HUES6 (cell line): ENCODE data around the gene SLC6A13.

Experiments
- H3K27ac ChIP-seq: 2 replicates; pipeline ENCODE4 v1.7.0; 2013; ENCODE audit warnings: low read depth, mild to moderate bottlenecking, low read length, inconsistent platforms
- H3K27me3 ChIP-seq: 2 replicates; pipeline ENCODE4 v1.6.1; 2013; ENCODE audit warnings: low read length; ENCODE audit not compliant: control insufficient read depth, insufficient read depth
- H3K36me3 ChIP-seq: 2 replicates; pipeline ENCODE4 v1.6.1; 2013; ENCODE audit warnings: low read length; ENCODE audit not compliant: control insufficient read depth, insufficient read depth
- H3K4me1 ChIP-seq: 2 replicates; pipeline ENCODE4 v1.6.1; 2013; ENCODE audit warnings: low read length; ENCODE audit not compliant: control insufficient read depth, insufficient read depth
- H3K4me3 ChIP-seq: 2 replicates; pipeline ENCODE4 v1.5.1; 2013; ENCODE audit warnings: low read depth, low read length
- H3K9ac ChIP-seq: one replicate; pipeline ENCODE4 v1.6.1; 2013; ENCODE audit warnings: mild to moderate bottlenecking, low read length
- H3K9me3 ChIP-seq: 2 replicates; pipeline ENCODE4 v1.6.1; 2013; ENCODE audit warnings: low read depth, low read length; ENCODE audit not compliant: control insufficient read depth, insufficient read depth

The SLC6A13 gene

DNA sequence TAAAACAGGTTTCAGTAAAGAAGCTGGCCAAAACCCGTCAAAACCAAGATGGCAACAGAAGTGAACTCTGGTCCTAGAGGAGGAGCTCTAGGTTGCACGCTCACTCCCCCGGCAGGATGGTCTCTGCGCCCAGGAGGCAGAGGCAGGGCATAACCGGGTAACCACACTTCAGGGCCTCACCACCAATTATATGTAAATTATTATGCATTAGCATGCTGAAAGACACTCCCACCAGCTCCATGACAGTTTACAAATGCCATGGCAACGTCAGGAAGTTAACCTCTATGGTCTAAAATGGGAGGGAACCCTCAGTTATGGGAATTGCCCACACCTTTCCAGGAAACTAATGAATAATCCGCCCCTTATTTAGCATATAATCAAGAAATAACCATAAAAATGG is 28.6 kb downstream of the SLC6A13 start:
- H3K27ac ChIP-seq: no peak overlapping the region
- no peak overlapping the region for H3K4me3 ChIP-seq
- H3K9ac ChIP-seq: no peak overlapping the region
- no peaks in the 10 kb centered on the region for H3K36me3 ChIP-seq
- H3K4me1 ChIP-seq: no peaks in the 10 kb centered on the region
- H3K9me3 ChIP-seq: peaks cover 32% of the 10 kb centered on the region
- no peaks in the 10 kb centered on the region; the same call in 1 of the 2 replicates for H3K27me3 ChIP-seq

DNA sequence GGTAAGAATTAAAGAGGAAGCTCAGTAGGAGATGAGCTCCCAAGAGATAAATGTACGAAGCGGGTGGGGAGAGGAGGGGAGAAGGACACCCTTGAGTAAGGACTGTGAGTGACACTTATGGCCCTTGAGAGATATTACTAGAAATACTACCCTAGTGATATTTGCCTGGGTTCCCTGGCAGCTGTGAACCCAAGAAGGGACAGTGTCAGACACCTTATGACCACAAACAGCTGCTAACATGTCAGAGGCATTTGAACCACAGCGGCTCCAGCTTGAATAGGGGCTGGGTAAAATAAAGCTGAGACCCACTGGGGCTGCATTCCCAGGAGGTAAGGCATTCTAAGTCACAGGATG is 29.0 kb downstream of the SLC6A13 start:
- Histone ChIP-seq H3K4me1 (no peaks in the 10 kb centered on the region), H3K27me3 (no peaks in the 10 kb centered on the region; the same call in 1 of the 2 replicates), H3K27ac (no peak overlapping the region), H3K4me3 (no peak overlapping the region), H3K36me3 (no peaks in the 10 kb centered on the region), H3K9ac (no peak overlapping the region), H3K9me3 (peaks cover 30% of the 10 kb centered on the region)

- no peaks in the 10 kb centered on the region for H3K36me3 ChIP-seq
- peaks cover 27% of the 10 kb centered on the region for H3K9me3 ChIP-seq
- no peak overlapping the region for H3K27ac ChIP-seq
- H3K4me3 ChIP-seq: no peak overlapping the region
- H3K27me3 ChIP-seq: no peaks in the 10 kb centered on the region; the same call in 1 of the 2 replicates
- no peaks in the 10 kb centered on the region for H3K4me1 ChIP-seq
- no peak overlapping the region for H3K9ac ChIP-seq
Observed at GRCh38 chr12:232731-233614, 29.7 kb downstream of the SLC6A13 start.

- no peak overlapping the region for H3K27ac ChIP-seq
- no peaks in the 10 kb centered on the region for H3K4me1 ChIP-seq
- no peaks in the 10 kb centered on the region for H3K36me3 ChIP-seq
- no peak overlapping the region for H3K4me3 ChIP-seq
- no peaks in the 10 kb centered on the region; the same call in 1 of the 2 replicates for H3K27me3 ChIP-seq
- H3K9ac ChIP-seq: no peak overlapping the region
- peaks cover 11% of the 10 kb centered on the region for H3K9me3 ChIP-seq
Observed at GRCh38 chr12:230925-231671, 31.5 kb downstream of the SLC6A13 start.

DNA sequence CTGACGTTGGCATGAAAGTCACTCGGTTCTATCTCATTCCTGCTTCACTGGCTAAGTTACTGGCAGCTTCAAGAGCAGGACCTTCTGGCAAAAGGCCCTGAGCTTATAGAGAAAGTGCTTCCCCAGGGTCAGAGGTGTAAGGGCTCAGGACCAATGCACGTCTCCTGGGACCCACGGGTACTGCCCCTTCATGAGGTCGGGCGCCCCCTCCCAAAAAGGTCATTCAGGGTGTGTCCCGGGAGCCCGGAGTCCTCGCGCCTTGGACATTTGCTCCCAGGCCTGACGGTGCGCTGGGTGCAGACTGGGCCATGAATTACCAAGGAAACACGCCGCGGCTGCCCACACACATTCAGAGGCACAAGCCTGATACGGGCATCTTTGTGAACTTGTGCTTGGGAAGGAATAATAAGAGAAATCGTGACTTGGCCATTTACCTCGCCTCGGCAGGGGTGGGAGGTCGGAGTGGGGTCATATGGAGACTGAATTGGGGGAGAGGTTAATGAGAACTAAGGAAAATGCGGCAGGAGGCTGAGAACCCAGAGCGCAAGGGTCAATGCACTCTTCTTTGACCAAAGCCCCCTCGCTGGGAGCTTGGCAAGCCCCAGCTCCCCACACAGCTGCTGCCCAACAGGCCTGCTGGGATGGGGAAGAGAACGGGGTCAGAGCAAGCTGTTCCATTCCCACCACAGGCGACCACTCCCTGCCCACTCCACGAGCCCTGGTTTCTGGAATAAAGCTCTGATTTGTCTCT is 33.0 kb downstream of the SLC6A13 start:
- Histone ChIP-seq H3K4me3 (no peak overlapping the region), H3K4me1 (no peaks in the 10 kb centered on the region), H3K27ac (no peak overlapping the region), H3K9ac (no peak overlapping the region), H3K27me3 (no peaks in the 10 kb centered on the region; the same call in 1 of the 2 replicates), H3K9me3 (peaks cover 4% of the 10 kb centered on the region; the same call in 1 of the 2 replicates), H3K36me3 (no peaks in the 10 kb centered on the region)

DNA sequence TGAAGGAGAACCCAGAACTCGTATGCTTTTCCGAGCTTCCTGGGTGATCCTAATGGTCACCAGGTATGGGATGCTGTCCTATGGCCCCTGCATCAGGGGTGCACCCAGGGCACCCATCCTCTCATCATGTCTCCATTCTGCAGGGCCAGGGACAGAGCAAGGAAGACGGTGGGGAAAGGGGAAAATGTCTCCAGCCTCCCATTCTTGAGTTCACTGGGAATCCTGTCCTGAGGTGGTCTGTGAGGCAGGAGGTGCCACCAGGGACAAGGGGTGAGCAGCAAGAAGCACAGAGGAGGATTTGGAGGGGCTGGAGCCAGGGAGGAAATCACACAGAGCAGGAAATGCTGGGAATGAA is 33.8 kb downstream of the SLC6A13 start:
- H3K4me3 ChIP-seq: no peak overlapping the region
- 0 out of 2 replicates have a peak, but pooled peaks cover under 1% of the 10 kb centered on the region for H3K9me3 ChIP-seq
- H3K27me3 ChIP-seq: no peaks in the 10 kb centered on the region; the same call in 1 of the 2 replicates
- H3K9ac ChIP-seq: no peak overlapping the region
- no peaks in the 10 kb centered on the region for H3K4me1 ChIP-seq
- no peak overlapping the region for H3K27ac ChIP-seq
- no peaks in the 10 kb centered on the region for H3K36me3 ChIP-seq

GRCh38 chr12:227923-228845 is 34.5 kb downstream of the SLC6A13 start:
- no peaks in the 10 kb centered on the region for H3K4me1 ChIP-seq
- H3K36me3 ChIP-seq: no peaks in the 10 kb centered on the region
- no peak overlapping the region for H3K9ac ChIP-seq
- no peak overlapping the region for H3K27ac ChIP-seq
- H3K27me3 ChIP-seq: no peaks in the 10 kb centered on the region; the same call in 1 of the 2 replicates
- no peak overlapping the region for H3K4me3 ChIP-seq
- no peaks in the 10 kb centered on the region for H3K9me3 ChIP-seq

- Histone ChIP-seq H3K27me3 (no peaks in the 10 kb centered on the region; the same call in 1 of the 2 replicates), H3K4me3 (no peak overlapping the region), H3K36me3 (no peaks in the 10 kb centered on the region), H3K4me1 (no peaks in the 10 kb centered on the region), H3K9me3 (no peaks in the 10 kb centered on the region), H3K9ac (no peak overlapping the region), H3K27ac (no peak overlapping the region)
Observed at GRCh38 chr12:227286-227915, 35.2 kb downstream of the SLC6A13 start.

GRCh38 chr12:226401-226800 is 36.2 kb downstream of the SLC6A13 start:
- H3K27ac ChIP-seq: no peak overlapping the region
- no peaks in the 10 kb centered on the region; the same call in 1 of the 2 replicates for H3K27me3 ChIP-seq
- H3K4me1 ChIP-seq: no peaks in the 10 kb centered on the region
- no peak overlapping the region for H3K9ac ChIP-seq
- no peak overlapping the region for H3K4me3 ChIP-seq
- H3K36me3 ChIP-seq: no peaks in the 10 kb centered on the region
- no peaks in the 10 kb centered on the region for H3K9me3 ChIP-seq

- Histone ChIP-seq H3K4me1 (0 out of 2 replicates have a peak, but pooled peaks cover 2% of the 10 kb centered on the region), H3K9ac (no peak overlapping the region), H3K4me3 (no peak overlapping the region), H3K9me3 (no peaks in the 10 kb centered on the region), H3K27ac (no peak overlapping the region), H3K36me3 (no peaks in the 10 kb centered on the region), H3K27me3 (no peaks in the 10 kb centered on the region; the same call in 1 of the 2 replicates)
Observed at GRCh38 chr12:225012-225411, 37.6 kb downstream of the SLC6A13 start.
